Measurements from ENCODE around the gene KLHL5. TPM values are rescaled to one million over a fixed set of nuclear protein-coding genes. Genes with fewer than 3 reads are reported as not detected.

Gene KLHL5
- total RNA-seq, 1 donor from 2014 or later: 34.0 TPM

- intact Hi-C loops (cut with DNase I): no loop called here
- DNase-seq (no peak), ATAC-seq (no peak)
- H3K27me3 ChIP-seq: no peaks in the 10 kb centered on the region
- no peak for TF ChIP-seq CTCF (IDR thresholded peaks at IDR 0.05)
- peaks cover 18% of the 10 kb centered on the region for H3K4me1 ChIP-seq
- H3K4me3 ChIP-seq: no peak overlapping the region
- no peaks in the 10 kb centered on the region for H3K9me3 ChIP-seq
- H3K36me3 ChIP-seq: no peaks in the 10 kb centered on the region
- no peak overlapping the region for H3K27ac ChIP-seq
These were observed 11.4 kb upstream of the KLHL5 start for GRCh38 chr4:39050590-39050989.

- Histone ChIP-seq H3K27ac (no peak overlapping the region), H3K36me3 (no peaks in the 10 kb centered on the region), H3K27me3 (no peaks in the 10 kb centered on the region), H3K9me3 (no peaks in the 10 kb centered on the region), H3K4me3 (no peak overlapping the region), H3K4me1 (peaks cover 11% of the 10 kb centered on the region)
- ATAC-seq: no peak
- intact Hi-C loops (cut with DNase I): no loop called here
- TF ChIP-seq CTCF (IDR thresholded peaks at IDR 0.05): no peak
- DNase-seq: no peak
These were observed 10.5 kb upstream of the KLHL5 start for GRCh38 chr4:39051492-39051891.

- DNase-seq: no peak
- Histone ChIP-seq H3K36me3 (no peaks in the 10 kb centered on the region), H3K9me3 (no peaks in the 10 kb centered on the region), H3K4me1 (no peaks in the 10 kb centered on the region), H3K4me3 (no peak overlapping the region), H3K27ac (no peak overlapping the region), H3K27me3 (no peaks in the 10 kb centered on the region)
- ATAC-seq: no peak
- no peak for TF ChIP-seq CTCF (IDR thresholded peaks at IDR 0.05)
- intact Hi-C loops (cut with DNase I): no loop called here
These were observed 8.0 kb upstream of the KLHL5 start for GRCh38 chr4:39053983-39054382.

- intact Hi-C loops (cut with DNase I): no loop called here
- DNase-seq (no peak), ATAC-seq (no peak)
- no peak for TF ChIP-seq CTCF (IDR thresholded peaks at IDR 0.05)
- H3K27ac ChIP-seq: no peak overlapping the region
- no peaks in the 10 kb centered on the region for H3K4me1 ChIP-seq
- H3K36me3 ChIP-seq: no peaks in the 10 kb centered on the region
- H3K9me3 ChIP-seq: no peaks in the 10 kb centered on the region
- no peak overlapping the region for H3K4me3 ChIP-seq
- no peaks in the 10 kb centered on the region for H3K27me3 ChIP-seq
These were observed 7.5 kb upstream of the KLHL5 start for GRCh38 chr4:39054497-39054896.

- no peak overlapping the region for H3K4me3 ChIP-seq
- ATAC-seq (no peak), DNase-seq (no peak)
- intact Hi-C loops (cut with DNase I): no loop called here
- no peak overlapping the region for H3K27ac ChIP-seq
- no peaks in the 10 kb centered on the region for H3K27me3 ChIP-seq
- H3K4me1 ChIP-seq: no peaks in the 10 kb centered on the region
- H3K36me3 ChIP-seq: no peaks in the 10 kb centered on the region
- TF ChIP-seq CTCF (IDR thresholded peaks at IDR 0.05): no peak
- H3K9me3 ChIP-seq: no peaks in the 10 kb centered on the region
These were observed 6.0 kb upstream of the KLHL5 start for GRCh38 chr4:39056023-39056422.

- intact Hi-C loops (cut with DNase I): no loop called here
- ATAC-seq (no peak), DNase-seq (no peak)
- Histone ChIP-seq H3K4me1 (no peaks in the 10 kb centered on the region), H3K27ac (no peak overlapping the region), H3K9me3 (no peaks in the 10 kb centered on the region), H3K4me3 (no peak overlapping the region), H3K27me3 (no peaks in the 10 kb centered on the region), H3K36me3 (no peaks in the 10 kb centered on the region)
- no peak for TF ChIP-seq CTCF (IDR thresholded peaks at IDR 0.05)
These were observed 575 bp upstream of the KLHL5 start for GRCh38 chr4:39061457-39061856.

Data from upper lobe of right lung (tissue), 1 donor.